ENCODE data around the gene ETV4. TPM values are rescaled to one million over a fixed set of nuclear protein-coding genes. Genes with fewer than 3 reads are reported as not detected.

The ETV4 gene
- total RNA-seq, 4 donors from 2014 or later: 0.29 to 0.67 (median 0.42) TPM; not detected in 1

DNA sequence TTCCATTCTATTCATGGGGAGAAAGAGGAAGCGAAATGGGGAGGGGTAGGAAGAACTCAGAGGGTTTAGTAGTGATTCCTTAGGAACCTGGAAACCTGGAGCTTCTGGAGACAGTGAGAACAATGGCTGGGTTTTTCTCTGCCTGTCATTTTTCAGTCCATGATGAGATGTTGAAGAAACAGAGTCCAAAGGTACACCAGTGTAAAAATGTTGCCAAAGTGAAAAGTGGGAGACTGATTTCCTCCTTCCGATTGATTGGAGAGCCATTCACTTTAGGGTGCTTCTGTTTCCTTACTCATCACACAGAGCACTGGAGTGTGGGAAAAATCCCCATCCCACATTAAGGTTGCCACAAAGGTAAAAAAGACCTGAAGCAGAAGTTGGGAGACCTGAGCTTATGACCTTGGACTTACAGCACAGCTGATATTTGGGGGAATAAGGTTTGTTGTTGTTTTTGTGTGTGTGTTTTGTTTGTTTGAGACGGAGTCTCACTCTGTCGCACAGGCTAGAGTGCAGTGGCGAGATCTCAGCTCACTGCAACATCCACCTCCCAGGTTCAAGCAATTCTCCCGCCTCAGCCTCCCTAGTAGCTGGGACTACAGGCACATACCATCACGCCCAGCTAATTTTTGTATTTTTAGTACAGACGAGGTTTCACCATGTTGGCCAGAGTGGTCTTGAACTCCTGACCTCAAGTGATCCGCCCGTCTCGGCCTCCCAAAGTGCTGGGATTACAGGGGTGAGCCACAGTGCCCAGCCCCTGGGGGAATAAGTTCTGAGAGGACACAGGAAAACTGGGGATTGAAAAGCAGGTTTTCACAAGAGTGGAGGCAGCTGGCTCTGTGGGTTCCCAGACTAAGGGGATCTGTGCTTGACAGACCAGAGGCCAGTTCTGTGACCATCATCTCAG, 63.8 kb downstream of the ETV4 start:
- H3K9me3 ChIP-seq: no peaks in the 10 kb centered on the region
- no peaks in the 10 kb centered on the region for H3K36me3 ChIP-seq
- intact Hi-C loops (cut with DNase I; ENCODE audit: low total_unique reads): loop anchor here (1.0 to 2.0 kb wide), 5 partner anchors 84 to 532 kb away; partner anchors contain the start of genes ARL4D, NBR1 and TMEM101
- ATAC-seq: no peak
- in situ Hi-C loops (cut with MboI; ENCODE audit: low sequenced_read_pairs in 4 of 4): loop anchor here (5.0 to 25.0 kb wide), 3 partner anchors 85 to 270 kb away; partner anchors contain the start of genes ARL4D (in 1 of the 4) and TMEM106A (in 1 of the 4)
- no peaks in the 10 kb centered on the region for H3K27me3 ChIP-seq
- H3K27ac ChIP-seq: no peak overlapping the region
- H3K4me3 ChIP-seq: no peak overlapping the region
- DNase-seq: no peak
- TF ChIP-seq, protein P1, sequence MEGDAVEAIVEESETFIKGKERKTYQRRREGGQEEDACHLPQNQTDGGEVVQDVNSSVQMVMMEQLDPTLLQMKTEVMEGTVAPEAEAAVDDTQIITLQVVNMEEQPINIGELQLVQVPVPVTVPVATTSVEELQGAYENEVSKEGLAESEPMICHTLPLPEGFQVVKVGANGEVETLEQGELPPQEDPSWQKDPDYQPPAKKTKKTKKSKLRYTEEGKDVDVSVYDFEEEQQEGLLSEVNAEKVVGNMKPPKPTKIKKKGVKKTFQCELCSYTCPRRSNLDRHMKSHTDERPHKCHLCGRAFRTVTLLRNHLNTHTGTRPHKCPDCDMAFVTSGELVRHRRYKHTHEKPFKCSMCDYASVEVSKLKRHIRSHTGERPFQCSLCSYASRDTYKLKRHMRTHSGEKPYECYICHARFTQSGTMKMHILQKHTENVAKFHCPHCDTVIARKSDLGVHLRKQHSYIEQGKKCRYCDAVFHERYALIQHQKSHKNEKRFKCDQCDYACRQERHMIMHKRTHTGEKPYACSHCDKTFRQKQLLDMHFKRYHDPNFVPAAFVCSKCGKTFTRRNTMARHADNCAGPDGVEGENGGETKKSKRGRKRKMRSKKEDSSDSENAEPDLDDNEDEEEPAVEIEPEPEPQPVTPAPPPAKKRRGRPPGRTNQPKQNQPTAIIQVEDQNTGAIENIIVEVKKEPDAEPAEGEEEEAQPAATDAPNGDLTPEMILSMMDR (IDR thresholded peaks at IDR 0.05 in 4 of 5, conservative IDR thresholded peaks at IDR 0.05 in 1 of 5): no peak
- no peak for TF ChIP-seq POLR2A (IDR thresholded peaks at IDR 0.05)
- H3K4me1 ChIP-seq: peaks cover 23 to 24% of the 10 kb centered on the region in 2 donors

DNA sequence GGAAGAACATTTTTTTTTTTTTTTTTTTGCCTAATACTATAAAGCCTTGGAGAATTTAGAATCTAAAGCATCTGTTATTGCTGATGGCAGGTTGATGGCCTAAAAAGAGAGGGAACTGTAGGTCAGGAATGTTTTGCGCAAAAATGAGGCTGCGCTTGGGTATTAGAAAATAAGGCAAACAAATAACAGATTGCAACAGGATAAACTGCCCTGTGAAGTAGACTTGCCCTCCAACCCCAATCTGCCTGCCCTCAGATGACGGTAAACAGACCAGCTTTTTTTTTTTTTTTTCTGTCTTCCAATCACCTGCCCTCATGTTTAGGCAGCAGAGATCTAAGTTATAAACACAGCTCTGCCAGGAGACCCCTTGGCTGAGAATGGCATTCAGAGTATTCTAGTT, 66.2 kb downstream of the ETV4 start:
- in situ Hi-C loops (cut with MboI; ENCODE audit: low sequenced_read_pairs in 4 of 4): loop anchor here (5.0 to 25.0 kb wide), 4 partner anchors 65 to 268 kb away; partner anchors contain the start of genes ARL4D (in 1 of the 4) and TMEM106A (in 1 of the 4)
- intact Hi-C loops (cut with DNase I; ENCODE audit: low total_unique reads): no loop called here
- TF ChIP-seq, protein P1 (IDR thresholded peaks at IDR 0.05 in 4 of 5, conservative IDR thresholded peaks at IDR 0.05 in 1 of 5): no peak
- TF ChIP-seq POLR2A (IDR thresholded peaks at IDR 0.05): no peak
- H3K36me3 ChIP-seq: no peaks in the 10 kb centered on the region
- H3K4me1 ChIP-seq: peaks cover 6 to 7% of the 10 kb centered on the region in 2 donors
- H3K27me3 ChIP-seq: no peaks in the 10 kb centered on the region
- ATAC-seq (no peak), DNase-seq (no peak)
- no peak overlapping the region for H3K27ac ChIP-seq
- H3K4me3 ChIP-seq: no peak overlapping the region
- no peaks in the 10 kb centered on the region for H3K9me3 ChIP-seq

Other genes with a start within 250 kb of the ETV4 start
- gene ARL4D, start 147.3 kb downstream of the ETV4 start, total RNA-seq: 1 to 10 TPM in 3 of 4 donors, under 1 TPM in 1; 0.17 to 2.0 (median 1.3) TPM
- 10 to 100 TPM; 24.0 to 30.3 (median 27.2) TPM for gene DHX8, start 62.4 kb downstream of the ETV4 start, total RNA-seq
- gene MEOX1, start 115.6 kb upstream of the ETV4 start, total RNA-seq: 10 to 100 TPM in 1 of 4 donors, 1 to 10 TPM in 3; 4.0 to 12.2 (median 8.8) TPM
- not detected for gene SOST, start 212.5 kb upstream of the ETV4 start, total RNA-seq
- 100 to 1,000 TPM; 121 to 184 (median 145) TPM for gene DUSP3, start 232.6 kb upstream of the ETV4 start, total RNA-seq
- gene CFAP97D1, start 234.1 kb upstream of the ETV4 start, total RNA-seq: not detected